Activated CD8-positive, alpha-beta T cell treated with anti-CD3 and anti-CD28 coated beads for 36 hours (primary cell): ENCODE results near the gene ZFYVE28. TPM values are rescaled to one million over a fixed set of nuclear protein-coding genes. Genes with fewer than 3 reads are reported as not detected.

ENCODE experiments used
- ATAC-seq: fragments of 200-7000 bp; cut with Tn5 transposase; one replicate; pipeline ENCODE4 v1.10.0; 2021; ENCODE audit warnings: mild to moderate bottlenecking, moderate library complexity
- CTCF ChIA-PET: fragments of 350-600 bp; sonication (Branson Sonifier 250); formaldehyde crosslinking; loops from one replicate; lab custom pipeline; 2021; ENCODE audit warnings: antibody characterized with exemption; lab: Charles Lee
- POLR2A ChIA-PET: fragments of 350-600 bp; sonication (Branson Sonifier 250); formaldehyde crosslinking; loops from one replicate; lab custom pipeline; 2021; ENCODE audit warnings: antibody characterized with exemption; lab: Charles Lee
- DNase-seq: peaks from one replicate; pipeline ENCODE4 v3.0.0-alpha.2; 2020
- H3K27ac Mint-ChIP-seq: one replicate; pipeline ENCODE4 v1.8.0; 2021; ENCODE audit warnings: mild to moderate bottlenecking, mixed read lengths
- H3K27me3 Mint-ChIP-seq: one replicate; pipeline ENCODE4 v1.8.0; 2021; ENCODE audit warnings: mixed read lengths
- H3K36me3 Mint-ChIP-seq: one replicate; pipeline ENCODE4 v1.8.0; 2021; ENCODE audit warnings: low read depth, mixed read lengths
- H3K4me1 Mint-ChIP-seq: one replicate; pipeline ENCODE4 v1.8.0; 2021; ENCODE audit warnings: low read depth, mixed read lengths
- H3K4me3 Mint-ChIP-seq: one replicate; pipeline ENCODE4 v1.8.0; 2021; ENCODE audit warnings: mild to moderate bottlenecking, moderate library complexity, mixed read lengths
- H3K9me3 Mint-ChIP-seq: one replicate; pipeline ENCODE4 v1.8.0; 2021; ENCODE audit warnings: mixed read lengths
- intact Hi-C: fragments of 100-400 bp; cut with micrococcal nuclease; formaldehyde crosslinking; loops from one replicate; pipeline ENCODE4 v1.10.0; 2022
- total RNA-seq, 2 experiments: library from RNA; stranded (reverse); gene quantifications; one replicate each; pipeline ENCODE4 v1.2.3, GENCODE V29; 2021
- TF ChIP-seq, protein P1 (sequence below): fragments of 200-600 bp; IDR thresholded peaks from one replicate; pipeline ENCODE4 v1.8.0; 2022; ENCODE audit warnings: antibody characterized with exemption, mild to moderate bottlenecking

The ZFYVE28 gene
- total RNA-seq, 2 experiments from 2014 or later, result 4.9 to 7.0 TPM

DNA sequence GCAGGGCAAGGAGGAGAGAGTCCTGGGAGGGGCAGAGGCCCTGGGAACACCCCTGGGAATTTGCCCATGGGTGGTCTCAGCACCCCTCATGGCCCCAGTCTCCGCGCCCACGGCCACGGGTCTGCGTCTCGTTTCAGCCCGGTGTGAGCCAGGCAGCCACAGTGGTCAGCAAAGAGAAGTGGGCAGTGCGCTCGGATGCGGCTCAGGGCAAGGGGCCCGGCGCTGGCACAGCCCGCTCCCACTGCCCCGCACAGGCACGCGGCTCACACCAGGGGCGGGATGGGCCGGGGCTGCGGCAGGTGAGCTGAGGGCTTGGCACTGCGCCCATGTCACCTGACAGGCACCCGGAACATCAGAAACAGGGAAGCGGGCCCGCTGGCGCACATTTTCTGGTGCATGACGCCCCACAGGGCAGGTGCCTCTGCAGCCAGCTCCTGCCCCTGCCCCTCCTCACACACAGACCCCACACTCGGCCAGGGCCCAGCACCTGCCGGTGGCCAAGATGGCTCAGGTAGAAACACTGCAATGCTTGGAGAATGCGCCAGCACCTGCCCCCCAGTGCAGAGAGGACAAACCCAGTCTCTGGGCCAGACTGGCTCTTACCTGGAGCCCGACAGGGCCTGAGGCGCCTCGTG lies 114.6 kb downstream of the ZFYVE28 start:
- CTCF ChIA-PET, result interaction anchor here (1.0 kb wide), 1 partner anchor 18 kb away, joined by 3 read pairs; no protein-coding TSS in a partner anchor
- no peak overlapping the region for H3K4me3 Mint-ChIP-seq
- no peak for ATAC-seq
- H3K36me3 Mint-ChIP-seq, result no peaks in the 10 kb centered on the region
- H3K4me1 Mint-ChIP-seq, result no peaks in the 10 kb centered on the region
- no peaks in the 10 kb centered on the region for H3K27me3 Mint-ChIP-seq
- H3K9me3 Mint-ChIP-seq, result peaks cover 12% of the 10 kb centered on the region
- TF ChIP-seq, protein P1, sequence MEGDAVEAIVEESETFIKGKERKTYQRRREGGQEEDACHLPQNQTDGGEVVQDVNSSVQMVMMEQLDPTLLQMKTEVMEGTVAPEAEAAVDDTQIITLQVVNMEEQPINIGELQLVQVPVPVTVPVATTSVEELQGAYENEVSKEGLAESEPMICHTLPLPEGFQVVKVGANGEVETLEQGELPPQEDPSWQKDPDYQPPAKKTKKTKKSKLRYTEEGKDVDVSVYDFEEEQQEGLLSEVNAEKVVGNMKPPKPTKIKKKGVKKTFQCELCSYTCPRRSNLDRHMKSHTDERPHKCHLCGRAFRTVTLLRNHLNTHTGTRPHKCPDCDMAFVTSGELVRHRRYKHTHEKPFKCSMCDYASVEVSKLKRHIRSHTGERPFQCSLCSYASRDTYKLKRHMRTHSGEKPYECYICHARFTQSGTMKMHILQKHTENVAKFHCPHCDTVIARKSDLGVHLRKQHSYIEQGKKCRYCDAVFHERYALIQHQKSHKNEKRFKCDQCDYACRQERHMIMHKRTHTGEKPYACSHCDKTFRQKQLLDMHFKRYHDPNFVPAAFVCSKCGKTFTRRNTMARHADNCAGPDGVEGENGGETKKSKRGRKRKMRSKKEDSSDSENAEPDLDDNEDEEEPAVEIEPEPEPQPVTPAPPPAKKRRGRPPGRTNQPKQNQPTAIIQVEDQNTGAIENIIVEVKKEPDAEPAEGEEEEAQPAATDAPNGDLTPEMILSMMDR, result no peak
- POLR2A ChIA-PET, result no interaction called here
- intact Hi-C loops, result no loop called here
- DNase-seq, result no peak
- no peak overlapping the region for H3K27ac Mint-ChIP-seq

DNA sequence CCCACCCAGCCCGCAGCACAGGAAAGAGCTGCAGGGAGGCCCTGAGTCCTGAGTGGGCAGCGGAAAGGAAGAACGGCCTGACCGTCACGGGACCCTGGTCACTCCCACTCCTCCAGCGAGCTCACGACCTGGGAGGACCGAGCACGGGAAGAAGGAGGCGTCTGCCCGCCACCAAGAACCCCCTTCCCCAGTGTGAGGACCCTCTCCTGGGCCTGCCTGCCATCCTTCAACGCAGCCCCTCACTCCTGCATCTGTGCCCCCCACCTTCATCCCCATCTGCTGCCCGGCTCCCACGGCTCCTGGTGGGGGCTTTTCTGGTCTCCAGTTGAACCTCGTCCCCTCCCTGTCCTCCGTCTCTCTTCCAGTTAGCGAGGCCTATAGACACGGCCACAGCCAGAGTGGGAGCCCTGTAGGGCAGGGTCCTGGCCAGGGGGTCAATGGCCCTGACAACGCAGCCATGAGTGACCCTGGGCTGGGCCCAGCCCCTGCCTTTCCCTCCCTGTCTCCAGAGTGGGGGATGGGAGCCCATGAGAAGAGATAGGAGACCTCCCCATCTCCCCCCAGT lies 115.2 kb downstream of the ZFYVE28 start:
- no peaks in the 10 kb centered on the region for H3K27me3 Mint-ChIP-seq
- TF ChIP-seq, protein P1, result no peak
- no peak overlapping the region for H3K4me3 Mint-ChIP-seq
- H3K27ac Mint-ChIP-seq, result no peak overlapping the region
- H3K4me1 Mint-ChIP-seq, result peaks cover 2% of the 10 kb centered on the region
- H3K9me3 Mint-ChIP-seq, result peaks cover 11% of the 10 kb centered on the region
- H3K36me3 Mint-ChIP-seq, result no peaks in the 10 kb centered on the region
- DNase-seq, result no peak
- POLR2A ChIA-PET, result interaction anchor here (1.1 kb wide), 1 partner anchor 12 kb away, joined by 3 read pairs; no protein-coding TSS in a partner anchor
- CTCF ChIA-PET, result interaction anchor here (1.0 kb wide), 1 partner anchor 19 kb away, joined by 3 read pairs; no protein-coding TSS in a partner anchor
- ATAC-seq, result no peak
- intact Hi-C loops, result no loop called here

DNA sequence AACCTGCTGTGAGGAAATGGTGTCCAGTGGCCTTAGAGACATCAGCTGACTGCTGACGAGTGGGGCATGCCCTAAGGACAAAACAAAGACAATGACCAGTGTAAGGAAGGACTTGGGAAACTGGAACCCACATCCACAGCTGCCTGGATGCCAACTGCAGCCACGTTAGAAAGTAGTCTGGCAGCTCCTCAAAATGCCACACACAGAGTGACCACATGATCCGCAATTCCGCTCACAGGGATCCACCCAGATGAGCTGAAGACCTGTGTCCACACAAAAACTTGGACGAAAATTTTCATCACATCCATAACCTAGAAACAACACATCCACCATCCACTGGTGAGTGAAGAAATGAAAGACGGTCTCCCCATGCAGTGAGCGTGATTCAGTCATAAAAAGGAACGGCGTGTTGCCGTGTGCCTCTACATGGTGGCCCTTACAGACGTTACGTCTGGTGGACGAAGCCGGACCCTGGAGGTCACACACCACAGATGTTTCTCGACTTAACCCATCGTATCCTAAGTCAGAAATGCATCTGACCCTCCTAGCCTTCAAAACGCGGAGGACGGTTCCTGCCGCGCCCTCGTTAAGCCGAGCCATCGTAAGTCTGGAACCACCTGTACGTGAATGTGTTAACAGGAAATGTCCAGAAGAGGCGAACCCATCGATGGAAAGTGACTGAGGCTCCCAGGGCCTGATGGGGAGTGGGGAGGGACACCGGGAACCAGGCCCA lies 115.9 kb downstream of the ZFYVE28 start:
- TF ChIP-seq, protein P1, result no peak
- Mint-ChIP-seq H3K9me3 (peaks cover 6% of the 10 kb centered on the region), H3K4me1 (peaks cover 9% of the 10 kb centered on the region), H3K36me3 (no peaks in the 10 kb centered on the region), H3K4me3 (no peak overlapping the region), H3K27me3 (no peaks in the 10 kb centered on the region), H3K27ac (no peak overlapping the region)
- ATAC-seq (no peak), DNase-seq (no peak)
- ChIA-PET POLR2A (interaction anchor here (1.1 kb wide), 1 partner anchor 12 kb away, joined by 3 read pairs; no protein-coding TSS in a partner anchor), CTCF (no interaction called here)
- intact Hi-C loops, result no loop called here

DNA sequence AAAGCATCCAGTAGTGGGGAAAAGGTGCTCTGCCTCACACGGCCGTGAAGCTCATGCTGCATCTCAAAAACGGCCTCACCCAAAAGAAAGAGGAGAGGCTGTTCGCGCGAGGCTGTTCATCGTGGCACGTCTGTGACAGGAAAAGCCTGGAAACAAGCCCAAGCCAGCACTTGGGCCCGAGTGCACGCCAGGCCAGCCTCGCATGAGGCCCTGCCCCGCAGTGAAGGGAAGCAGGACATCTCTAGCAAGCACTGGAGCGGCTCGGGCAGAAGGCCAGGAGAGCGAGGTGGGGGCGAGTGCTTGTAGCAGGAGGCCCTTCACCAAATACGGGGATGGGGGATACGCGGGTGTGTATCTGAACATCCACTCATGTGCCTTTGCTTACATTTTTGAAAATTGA lies 116.6 kb downstream of the ZFYVE28 start:
- H3K27me3 Mint-ChIP-seq, result no peaks in the 10 kb centered on the region
- ChIA-PET POLR2A (interaction anchor here (0.8 kb wide), 1 partner anchor 60 kb away, joined by 3 read pairs; no protein-coding TSS in a partner anchor), CTCF (no interaction called here)
- ATAC-seq, result no peak
- no peak overlapping the region for H3K4me3 Mint-ChIP-seq
- no peak overlapping the region for H3K27ac Mint-ChIP-seq
- H3K4me1 Mint-ChIP-seq, result peaks cover 15% of the 10 kb centered on the region
- TF ChIP-seq, protein P1, result no peak
- H3K9me3 Mint-ChIP-seq, result peaks cover 2% of the 10 kb centered on the region
- intact Hi-C loops, result no loop called here
- no peaks in the 10 kb centered on the region for H3K36me3 Mint-ChIP-seq
- no peak for DNase-seq
